GM21737 (cell line): ENCODE data around the gene RGL4.
"Not testable (repeated sequence)": the region's sequence is repeated elsewhere in the genome, so short reads cannot be mapped to it uniquely, and the experiment has no call there.

Experiments
- ATAC-seq: cut with Tn5 transposase; IDR thresholded peaks from one replicate; pipeline ENCODE4 v1.9.1; 2021; ENCODE audit warnings: mild to moderate bottlenecking, moderate library complexity; ENCODE audit not compliant: unreplicated experiment

The RGL4 gene, protein sequence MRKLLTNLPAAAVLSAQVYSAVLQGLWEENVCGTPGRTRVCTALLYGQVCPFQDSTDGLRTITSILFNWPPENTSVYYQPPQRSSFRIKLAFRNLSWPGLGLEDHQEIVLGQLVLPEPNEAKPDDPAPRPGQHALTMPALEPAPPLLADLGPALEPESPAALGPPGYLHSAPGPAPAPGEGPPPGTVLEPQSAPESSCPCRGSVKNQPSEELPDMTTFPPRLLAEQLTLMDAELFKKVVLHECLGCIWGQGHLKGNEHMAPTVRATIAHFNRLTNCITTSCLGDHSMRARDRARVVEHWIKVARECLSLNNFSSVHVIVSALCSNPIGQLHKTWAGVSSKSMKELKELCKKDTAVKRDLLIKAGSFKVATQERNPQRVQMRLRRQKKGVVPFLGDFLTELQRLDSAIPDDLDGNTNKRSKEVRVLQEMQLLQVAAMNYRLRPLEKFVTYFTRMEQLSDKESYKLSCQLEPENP

DNA sequence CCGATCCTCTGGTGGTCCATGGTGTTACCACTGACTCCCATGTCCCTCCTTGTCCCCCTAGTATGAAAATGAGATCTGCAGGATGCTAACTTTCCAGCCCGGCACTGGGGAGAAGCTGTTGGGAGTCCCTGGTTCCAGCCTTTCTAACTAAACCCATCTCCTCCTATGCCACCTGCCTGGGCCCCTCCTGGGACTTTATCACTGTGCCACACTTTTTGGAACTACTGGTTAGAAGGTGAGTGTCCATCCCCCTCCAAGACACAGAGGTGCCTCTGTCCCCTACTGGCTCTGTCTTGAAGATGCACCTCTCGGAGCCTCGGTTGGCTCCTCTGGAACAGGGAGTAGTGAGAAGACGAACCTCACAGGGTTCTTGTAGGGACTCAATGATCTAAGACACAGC, at the start of gene RGL4:
Gene RGL4, plus strand, starts transcription at position 301 of the 400 bp plus-strand sequence. CDS start 1,018 bp downstream, outside the sequence.
- ATAC-seq: no peak

DNA sequence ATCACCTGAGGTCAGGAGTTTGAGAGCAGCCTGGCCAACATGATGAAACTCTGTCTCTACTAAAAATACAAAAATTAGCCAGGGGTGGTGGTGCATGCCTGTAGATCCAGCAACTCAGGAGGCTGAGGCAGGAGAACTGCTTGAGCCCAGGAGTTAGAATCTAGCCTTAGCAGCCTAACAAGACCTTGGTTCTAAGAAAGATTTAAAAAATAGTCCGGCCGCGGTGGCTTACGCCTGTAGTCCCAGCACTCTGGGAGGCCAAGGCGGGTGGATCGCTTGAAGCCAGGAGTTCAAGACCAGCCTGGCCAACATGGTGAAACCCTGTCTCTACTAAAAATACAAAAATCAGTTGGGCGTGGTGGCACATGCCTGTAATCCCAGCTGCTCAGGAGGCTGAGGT, 44.3 kb upstream of the RGL4 start:
- ATAC-seq: not testable (repeated sequence)

DNA sequence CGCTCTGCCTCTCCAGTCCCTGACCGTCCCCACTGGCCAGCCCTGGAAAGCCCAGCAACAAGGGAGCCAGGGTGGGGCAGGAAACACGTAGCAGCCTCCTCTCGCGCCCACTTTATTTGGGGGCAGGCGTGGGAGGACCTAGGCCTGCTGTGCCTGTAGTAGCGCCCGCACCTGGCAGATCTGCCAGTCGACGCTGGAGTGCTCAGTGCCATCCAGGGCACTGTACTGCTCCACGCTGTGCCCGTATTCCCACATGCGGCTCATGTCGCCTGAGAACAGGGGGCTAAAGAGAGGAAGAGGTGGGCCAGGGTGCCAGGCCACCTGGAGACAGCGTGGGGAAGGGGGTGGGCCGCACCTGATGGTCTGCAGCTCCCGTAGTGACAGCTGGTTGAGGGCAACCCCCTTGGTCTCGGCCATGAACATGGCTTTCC, 41.7 kb upstream of the RGL4 start:
- ATAC-seq: no peak

DNA sequence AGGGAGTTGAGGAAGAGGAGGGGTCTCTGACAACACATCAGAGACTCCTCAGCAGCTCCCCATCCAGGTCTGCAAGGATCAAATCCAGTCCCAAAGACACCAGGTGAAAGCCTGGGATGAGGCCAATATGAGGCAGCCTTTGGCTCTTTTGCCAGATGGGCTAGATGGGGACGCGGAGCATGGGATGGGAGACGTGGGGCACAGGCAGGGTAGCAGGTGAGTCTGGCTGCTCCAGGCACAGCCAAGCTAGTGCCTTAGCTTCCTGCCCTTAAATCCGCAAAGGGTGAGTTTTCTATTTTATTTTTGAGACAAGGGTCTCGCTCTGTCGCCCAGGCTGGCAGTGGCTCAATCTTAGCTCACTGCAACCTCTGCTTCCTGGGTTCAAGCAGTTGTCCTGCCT, 39.1 kb upstream of the RGL4 start:
- ATAC-seq: no peak

DNA sequence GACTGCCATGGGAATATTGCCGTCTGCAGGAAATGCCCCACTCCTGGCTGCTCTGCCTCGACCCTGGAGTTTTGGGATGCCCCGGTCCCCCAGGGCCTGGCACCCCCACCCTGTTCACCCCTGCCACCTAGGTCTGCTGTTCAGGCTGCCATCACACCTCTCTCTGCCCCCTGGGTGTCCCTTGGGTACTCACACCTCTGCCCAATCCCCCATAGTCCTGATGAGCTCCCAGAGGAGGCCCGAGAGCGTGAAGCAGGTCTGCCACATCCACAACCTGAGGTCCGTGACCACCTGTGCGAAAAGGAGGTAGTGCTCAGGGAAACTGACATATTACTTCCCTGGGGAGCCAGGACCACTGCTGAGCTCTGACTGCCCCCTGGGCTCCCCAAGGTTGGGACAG, 38.5 kb upstream of the RGL4 start:
- ATAC-seq: no peak

DNA sequence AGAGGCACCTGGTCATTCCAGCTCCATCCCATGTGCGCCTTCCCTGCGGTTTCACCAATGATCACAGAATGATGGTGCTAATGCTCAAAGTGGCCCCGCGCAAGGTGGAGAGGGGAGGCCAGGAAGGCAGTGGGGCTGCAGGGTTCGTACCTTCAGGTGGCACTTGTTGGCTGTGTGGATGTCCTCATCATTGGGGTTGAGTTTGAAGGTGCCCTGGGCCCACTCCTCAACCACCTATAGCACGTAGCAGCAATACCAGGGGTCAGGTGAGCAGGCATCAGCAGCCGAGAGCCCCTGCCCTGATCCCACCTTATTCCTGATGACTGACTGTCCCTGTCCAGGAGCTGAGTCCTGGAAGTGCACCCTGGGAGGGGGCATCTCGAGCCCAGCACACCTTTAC, 38.1 kb upstream of the RGL4 start:
- ATAC-seq: no peak

DNA sequence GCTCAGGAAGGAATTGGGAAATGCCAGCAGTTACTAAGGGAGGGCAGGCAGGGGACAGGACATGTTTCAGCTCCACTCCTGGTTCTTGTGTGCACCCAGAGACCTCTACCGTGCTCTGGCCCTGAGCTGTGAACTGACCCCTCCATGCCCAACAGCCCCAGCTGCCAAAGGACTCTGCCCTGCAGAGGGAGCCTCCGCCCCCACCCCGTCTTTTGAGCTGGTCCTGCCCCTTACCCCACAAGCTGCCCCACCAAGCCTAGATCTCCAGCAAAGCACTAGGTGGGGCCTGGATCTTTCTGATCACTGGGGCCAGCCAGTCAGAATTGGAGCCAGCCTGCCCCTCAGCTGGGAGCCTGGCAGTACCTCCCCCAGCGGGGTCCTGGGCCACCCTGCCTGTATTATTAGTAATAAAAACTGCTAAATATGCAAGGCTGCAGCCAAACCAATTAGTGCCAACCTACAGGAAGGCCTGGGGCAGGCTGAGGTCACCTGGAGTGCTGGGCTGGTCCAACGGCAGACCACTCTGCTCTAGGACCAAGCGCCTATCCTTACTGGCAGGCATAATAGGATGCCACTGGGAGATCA, 34.8 kb upstream of the RGL4 start:
- ATAC-seq: no peak

DNA sequence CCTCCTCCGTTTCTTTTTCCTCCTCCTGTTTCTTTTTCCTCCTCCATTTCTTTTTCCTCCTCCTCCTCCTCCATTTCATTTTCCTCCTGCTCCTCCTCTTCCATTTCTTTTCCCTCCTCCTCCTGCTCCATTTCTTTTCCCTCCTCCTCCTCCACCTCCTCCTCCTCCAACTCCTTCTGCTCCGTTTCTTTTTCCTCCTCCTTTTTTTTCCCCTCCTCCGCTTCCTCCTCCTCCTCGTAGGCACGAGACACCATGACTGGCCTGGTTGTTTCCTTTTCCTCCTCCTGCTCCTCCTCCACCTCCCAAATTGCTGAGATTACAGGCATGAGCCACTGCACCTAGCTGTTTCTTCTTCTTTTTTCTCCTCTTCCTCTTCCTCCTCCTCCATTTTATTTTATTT, 33.1 kb upstream of the RGL4 start:
- ATAC-seq: no peak

DNA sequence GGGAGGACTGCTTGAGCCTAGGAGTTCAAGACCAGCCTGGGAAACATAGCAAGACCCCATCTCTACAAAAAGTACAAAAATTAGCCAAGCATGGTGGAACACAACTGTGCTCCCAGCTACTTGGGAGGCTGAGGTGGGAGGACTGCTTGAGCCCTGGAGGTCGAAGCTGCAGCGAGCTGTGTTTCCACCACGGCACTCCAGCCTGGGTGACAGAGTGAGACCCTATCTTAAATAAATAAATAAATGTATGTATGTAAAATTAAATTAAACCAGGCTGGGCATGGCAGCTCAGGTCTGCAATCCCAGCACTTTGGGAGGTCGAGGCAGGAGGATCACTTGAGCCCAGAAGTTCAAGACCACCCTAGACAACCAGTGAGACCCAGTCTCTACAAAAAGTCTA, 30.4 kb upstream of the RGL4 start:
- ATAC-seq: not testable (repeated sequence)

DNA sequence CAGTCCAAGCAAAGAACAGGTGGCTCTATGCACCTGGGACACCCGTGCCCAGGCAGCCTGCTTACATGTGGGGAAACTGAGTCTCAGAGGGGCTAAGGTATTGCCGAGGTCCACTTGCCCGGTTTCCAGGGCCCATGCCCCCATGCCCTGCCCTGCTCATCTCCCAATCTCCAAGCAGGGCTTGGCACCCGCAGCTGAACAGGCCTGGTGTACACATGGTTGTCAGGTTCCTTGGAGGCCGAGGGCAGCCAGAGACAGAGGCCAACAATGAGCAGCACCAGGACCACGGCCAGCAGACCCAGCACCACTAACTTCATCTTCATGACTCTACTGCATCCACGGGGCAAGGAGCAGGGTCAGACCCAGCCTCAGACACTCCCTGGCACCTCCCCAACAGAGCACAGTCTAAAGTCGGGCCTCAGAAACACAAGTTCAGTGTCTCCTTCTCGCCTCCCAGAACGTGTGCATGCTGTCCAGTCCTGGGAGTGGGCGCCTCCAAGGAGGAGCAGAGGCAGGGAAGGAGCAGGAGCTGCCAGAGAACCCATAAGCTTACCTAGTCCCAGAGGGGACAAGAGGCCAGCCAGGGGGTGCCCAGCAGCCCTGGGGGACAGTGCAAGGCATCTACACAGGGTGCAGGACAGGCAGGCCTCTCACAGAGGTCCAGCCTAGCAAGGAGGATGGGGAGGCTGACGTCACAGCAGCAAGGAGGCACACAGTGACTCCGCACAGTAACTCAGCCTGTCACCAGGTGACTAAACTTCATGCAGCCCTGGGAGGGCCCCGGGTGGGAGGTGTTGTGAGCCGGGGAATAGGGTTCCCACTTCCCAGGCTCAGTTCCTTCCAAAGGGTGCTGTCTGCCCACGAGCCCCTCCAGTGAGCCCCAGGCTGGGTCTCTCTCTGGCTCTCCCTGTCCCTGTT, 20.2 kb upstream of the RGL4 start:
- ATAC-seq: no peak

DNA sequence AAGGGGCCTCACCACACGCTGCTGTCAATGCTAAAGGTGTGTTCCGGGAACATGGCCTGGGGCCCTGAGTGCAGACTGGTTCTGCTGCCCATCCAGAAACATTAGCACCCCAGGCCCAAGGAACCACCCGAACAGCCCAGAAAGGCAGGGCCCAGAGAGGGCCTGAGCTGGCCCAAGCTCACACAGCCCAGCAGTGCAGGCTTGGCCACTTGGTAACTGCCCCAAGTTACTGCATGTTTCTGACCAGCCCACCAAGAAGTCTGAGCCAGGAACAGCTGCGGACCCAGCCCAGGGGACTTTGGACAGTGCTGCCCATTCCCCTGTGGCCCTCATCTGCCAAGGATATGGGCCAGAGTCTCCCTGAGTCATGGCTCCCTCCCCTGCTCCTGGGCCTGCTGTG, 19.4 kb upstream of the RGL4 start:
- not testable (repeated sequence) for ATAC-seq

DNA sequence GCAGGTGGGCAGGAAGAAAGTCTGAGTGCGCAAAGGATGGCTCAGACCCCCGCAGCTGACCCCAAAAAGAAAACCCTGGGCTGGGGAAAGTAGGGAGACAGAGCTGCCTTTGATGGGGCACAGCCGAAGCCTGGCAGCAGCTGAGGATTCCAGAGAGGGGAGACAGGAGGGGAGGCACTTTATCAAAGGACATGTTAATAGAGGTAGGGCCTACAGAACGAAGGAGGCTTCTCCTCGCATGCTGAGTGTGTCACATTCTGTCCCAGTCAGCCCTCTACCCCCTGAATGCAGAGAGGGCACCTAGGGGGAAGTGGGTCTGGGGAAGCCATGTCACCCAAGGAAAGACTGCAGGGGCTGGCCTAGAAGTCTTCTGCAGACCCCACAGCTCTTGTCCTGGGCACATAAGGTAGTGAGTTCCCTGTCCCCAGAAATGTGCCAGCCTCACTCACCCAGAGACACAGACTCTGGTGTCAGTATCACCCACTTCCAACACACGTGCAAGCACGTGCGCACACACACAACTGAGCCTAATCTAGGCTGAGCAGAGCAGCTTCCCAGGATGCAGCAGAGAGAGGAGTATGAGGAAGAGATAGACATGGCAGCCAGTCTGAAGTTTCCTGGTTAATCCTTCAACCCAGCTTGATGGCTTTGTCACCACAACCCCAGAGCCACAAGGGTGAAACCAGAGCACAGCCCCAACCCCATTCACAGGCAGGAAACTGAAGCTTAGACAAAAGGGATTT, 18.3 kb upstream of the RGL4 start:
- not testable (repeated sequence) for ATAC-seq

DNA sequence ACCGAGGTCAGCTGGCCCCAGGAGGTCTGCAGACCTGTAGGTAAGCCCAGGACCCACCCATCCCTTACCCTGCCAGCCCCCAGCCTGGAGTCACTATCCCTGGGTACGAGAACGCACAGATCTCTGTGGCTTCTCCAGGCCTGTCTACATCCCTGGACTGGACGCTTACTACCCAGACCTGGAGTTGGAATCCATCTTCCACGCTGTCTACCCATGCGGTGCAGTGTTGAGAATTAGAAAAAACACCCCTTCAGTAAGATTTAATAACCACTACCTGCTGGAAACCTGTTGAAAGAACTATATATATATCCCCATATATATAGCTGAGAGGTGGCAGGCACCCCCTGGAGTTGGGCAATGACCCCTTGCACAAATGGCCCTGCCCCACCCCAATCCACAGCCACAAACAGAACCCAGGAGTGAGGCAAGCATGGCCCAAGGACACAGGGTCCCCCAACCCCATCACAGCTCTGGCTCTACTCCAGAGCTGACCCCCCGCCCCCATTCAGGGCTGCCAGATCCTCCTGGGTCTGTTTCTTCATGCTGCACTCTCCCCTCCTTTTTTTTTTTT, 17.7 kb upstream of the RGL4 start:
- ATAC-seq: no peak

DNA sequence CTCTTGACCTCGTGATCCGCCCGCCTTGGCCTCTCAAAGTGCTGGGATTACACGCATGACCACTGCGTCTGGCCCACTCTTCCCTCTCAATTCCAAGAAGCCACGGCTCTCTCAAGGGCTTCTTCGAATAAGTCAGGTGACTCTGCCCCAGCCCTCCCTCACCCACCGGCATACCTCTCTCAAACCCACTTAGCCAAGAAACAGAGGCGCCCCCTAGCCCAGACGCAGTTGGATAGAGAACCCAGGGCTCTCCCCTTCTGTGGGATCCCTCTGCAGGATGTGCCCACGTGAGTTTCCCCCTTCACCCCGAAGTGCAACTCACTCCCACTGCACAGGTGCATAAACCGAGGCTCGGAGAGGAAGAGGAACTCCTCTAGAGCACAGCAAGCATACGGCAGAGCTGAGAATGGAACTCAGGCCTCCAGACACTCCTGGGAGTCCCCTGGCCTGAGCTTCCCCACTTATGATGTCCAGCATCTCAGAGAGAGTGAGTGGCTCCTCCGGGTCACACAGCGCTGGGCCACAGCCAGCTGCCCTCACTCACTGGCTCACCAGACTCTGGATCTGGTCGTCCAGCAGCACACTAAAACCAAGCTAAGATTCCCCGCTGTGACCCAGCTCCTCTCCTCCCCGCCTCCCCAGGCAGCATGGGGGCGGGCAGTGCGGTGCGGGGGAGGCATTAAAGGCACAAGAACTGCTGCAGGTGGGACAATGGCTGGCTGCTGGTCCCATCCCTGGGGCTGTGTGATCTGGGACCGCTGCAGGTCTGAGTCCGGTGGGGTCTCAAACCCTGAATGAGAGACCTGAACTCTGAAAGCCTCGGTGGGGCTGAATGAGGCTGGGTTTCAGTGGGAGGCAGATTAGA, 16.8 kb upstream of the RGL4 start:
- ATAC-seq: no peak

DNA sequence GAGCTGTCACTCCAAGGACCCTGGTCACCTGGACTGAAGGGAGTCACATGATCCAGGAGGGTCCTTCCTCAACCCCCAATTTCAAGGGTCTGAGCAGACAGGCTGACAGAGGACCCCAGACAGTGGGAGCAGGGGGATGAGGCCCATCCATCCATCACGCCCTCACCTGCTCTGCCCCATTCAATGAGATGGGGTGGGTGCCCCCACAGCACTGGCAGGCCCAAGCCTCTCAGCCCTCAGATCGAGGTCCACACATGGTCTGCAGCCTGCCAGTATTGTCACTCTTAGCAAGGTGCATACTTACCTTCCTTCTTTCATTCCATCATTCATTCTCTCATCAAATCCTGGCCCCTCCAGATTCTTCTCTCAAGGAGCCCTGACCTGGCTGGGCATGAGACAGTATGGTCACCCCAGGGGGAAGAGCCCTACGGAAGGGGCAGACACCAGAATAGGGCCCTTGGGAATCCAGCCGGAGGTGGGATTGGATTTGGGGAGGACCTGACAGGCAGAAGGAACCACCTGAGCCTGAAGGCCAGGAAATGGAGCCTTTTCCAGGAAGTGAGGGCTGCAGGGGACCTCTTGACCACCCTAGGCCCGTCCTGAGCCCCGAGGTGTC, 15.8 kb upstream of the RGL4 start:
- ATAC-seq: not testable (repeated sequence)

DNA sequence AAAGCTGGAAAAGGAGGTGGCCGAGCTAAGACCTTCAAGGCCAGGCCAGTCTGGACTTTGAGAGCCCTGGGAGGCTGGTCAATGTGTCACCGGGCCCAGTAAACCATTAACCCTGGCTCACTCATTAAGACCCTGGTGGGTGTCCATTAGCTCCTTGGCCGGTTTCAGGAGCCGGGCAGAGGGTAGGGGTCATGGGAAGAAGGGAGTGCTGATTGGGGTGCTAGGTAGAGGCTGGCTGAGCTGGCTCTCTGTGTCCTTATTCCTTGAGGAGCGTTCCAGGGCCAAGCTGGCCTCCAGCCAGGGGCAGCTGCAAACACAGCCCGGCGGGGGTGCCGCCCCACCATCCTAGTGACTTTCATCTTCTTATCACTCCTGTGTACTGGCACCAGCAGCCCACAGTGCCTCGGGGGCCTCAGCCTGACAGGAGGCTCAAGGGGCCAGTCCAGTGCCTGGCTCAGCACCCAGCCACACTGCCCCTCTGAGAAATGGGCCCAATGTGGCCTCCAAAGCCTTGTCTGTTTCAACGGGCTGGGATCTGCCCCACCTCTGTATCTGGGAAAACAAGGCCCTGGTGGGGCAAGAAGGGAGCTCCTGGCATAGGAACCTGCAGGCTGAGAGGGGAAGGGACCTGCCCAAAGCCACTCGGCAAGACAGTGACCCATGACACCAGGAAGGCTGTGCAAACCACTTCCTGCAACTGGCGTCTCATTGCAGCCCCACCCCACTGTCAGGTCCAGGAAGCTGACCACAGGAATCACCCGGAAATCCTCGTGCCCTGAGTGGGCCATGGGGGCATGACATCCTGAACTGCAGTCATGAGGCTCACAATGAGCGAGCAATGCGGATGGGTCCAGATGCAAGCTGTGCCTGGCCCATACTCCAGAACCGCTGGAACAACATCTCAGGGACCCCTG, 15.1 kb upstream of the RGL4 start:
- ATAC-seq: no peak

DNA sequence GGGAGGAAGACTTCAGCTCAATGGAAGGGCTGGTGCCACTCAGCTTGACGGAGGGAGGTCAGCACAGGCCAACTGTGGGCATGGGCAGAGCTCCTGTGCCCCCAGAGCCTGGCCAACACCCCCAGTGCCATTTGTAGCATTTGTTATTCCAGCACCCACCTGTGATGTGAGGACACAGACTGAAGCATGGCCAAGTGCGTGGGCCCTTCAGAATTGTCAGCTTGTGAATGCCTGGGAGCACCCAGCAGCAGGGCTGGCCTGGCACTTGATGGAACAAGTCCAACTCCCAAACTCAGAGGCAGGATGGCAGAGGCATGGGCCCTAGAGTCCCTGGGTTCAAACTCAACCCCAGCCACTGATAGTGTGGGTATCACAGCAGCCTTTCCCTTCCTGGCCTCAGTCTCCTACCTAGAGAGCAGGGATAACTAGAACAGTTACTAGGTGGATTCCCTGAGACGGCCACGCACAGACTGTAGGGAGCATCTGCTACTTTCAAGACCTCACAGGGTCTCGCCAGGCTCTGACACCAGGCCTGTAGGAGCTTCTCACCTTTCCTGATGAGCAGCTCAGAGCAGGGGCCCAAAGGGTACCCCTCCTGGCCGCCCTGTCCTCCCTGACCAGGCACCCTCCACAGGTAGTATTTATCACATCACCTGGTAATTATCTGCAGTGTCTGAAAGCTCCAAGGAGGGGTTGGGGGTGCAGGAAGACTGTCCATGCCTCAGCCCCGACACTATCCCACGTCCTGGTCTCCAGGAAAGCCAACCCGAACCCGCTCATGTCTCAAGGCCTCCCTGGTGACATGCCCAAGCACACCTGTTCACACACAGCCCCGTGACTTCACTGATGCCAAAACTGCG, 13.7 kb upstream of the RGL4 start:
- not testable (repeated sequence) for ATAC-seq
